NT2/D1 (cell line): ENCODE results near the gene SORT1.

ENCODE experiments used
- SUZ12 ChIP-seq: IDR thresholded peaks from 2 replicates; pipeline ENCODE4 v1.6.1; 2011; ENCODE audit not compliant: insufficient read length, insufficient read depth; ENCODE audit errors: extremely low read depth
- YY1 ChIP-seq: IDR thresholded peaks from 2 replicates; pipeline ENCODE4 v1.6.1; 2011; ENCODE audit not compliant: insufficient read length, insufficient read depth

DNA sequence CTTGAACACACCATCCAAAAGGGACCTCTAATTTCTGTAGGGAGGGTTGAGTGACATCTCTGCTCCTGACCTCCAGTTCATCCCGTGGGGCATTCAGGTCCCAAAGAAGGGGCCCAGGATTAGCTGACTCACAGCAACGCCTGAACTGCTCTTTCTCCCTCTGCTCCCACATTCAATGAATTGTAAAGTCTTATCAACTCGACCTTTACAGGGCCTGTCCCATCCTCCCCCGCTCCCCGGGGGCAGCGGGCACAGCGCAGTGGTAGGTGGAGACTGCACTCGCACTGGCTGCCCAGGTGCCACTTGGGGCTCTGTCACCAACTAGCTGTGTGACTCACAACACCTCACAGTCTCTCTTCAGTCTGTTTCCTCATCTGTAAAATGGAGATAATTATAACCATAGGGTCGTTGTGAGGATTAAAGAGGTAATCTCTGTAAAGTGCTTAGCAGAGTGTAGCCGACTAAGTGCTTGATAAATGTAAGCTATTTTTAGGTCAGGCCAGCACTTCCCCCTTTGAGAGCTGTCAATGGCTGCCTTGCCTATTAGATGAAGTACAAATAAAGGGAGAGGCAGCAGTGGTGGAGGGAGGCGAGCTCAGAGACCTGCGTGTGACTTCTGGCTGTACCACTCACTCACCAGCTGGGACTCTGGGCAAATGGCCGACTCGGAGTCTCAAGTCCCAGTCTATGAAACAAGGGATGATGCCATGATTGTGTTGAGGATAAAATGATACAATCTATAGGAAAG lies 90.3 kb downstream of the SORT1 start:
- TF ChIP-seq SUZ12: no peak
- TF ChIP-seq YY1: no peak
